ENCODE results near the gene SZT2. TPM values are rescaled to one million over a fixed set of nuclear protein-coding genes. Genes with fewer than 3 reads are reported as not detected.

Gene SZT2
- total RNA-seq, 1 experiment from 2014 or later = 27.9 TPM

DNA sequence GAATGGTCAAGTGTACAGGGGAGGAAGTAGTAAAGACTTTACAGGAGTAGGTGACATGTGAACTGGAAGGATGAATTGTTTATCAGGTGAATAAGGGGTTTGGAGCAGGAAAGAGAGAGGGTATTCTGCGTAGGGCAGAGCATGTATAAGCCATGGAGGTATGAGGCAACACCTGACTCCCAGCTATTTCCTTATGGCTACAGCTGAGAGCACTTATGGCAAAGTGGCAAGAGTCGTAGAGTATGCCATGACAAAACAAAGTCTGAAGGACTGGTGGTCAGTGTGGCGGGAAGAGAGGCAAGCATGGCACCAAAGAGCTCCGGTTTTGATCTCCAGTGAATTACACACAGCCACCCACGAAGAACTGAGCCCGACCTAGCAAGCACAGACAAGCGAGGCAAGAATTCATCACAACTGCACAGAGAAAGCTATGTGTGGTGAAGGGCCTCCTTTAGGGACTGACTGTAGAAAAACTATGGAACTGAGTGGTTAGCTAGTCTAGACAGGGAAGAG is 12.9 kb upstream of the SZT2 start:
- no peak for DNase-seq (ENCODE audit: low spot score)
- Histone ChIP-seq H3K36me3 (ENCODE audit: insufficient read depth, low read length, poor library complexity, severe bottlenecking) (no peaks in the 10 kb centered on the region), H3K4me1 (ENCODE audit: insufficient read depth, low read length, poor library complexity, severe bottlenecking) (no peaks in the 10 kb centered on the region), H3K27ac (ENCODE audit: low read depth, low read length, poor library complexity, severe bottlenecking) (no peak overlapping the region), H3K9me3 (ENCODE audit: low read depth, low read length, poor library complexity, severe bottlenecking) (no peaks in the 10 kb centered on the region), H3K27me3 (replicated peaks; ENCODE audit: insufficient read depth, low read depth, low read length, poor library complexity) (no peaks in the 10 kb centered on the region), H3K4me3 (ENCODE audit: low read depth, low read length, poor library complexity, severe bottlenecking) (no peak overlapping the region)
- no TSS peak for BruUV-seq (replicated peaks)
- ChIA-PET POLR2A (ENCODE audit: low non-redundant PET) (no interaction called here), CTCF (no interaction called here)
- intact Hi-C loops (cut with micrococcal nuclease; ENCODE audit: unreplicated experiment) = no loop called here
- TF ChIP-seq CTCF (conservative IDR thresholded peaks at IDR 0.05; ENCODE audit: low read depth, low read length) (no peak), EZH2 (IDR thresholded peaks at IDR 0.05; ENCODE audit: borderline replicate concordance, low read depth, low read length, poor library complexity, severe bottlenecking) (no peak)

- TF ChIP-seq CTCF (conservative IDR thresholded peaks at IDR 0.05; ENCODE audit: low read depth, low read length) (no peak), EZH2 (IDR thresholded peaks at IDR 0.05; ENCODE audit: borderline replicate concordance, low read depth, low read length, poor library complexity, severe bottlenecking) (no peak)
- peaks cover 10% of the 10 kb centered on the region for H3K4me1 ChIP-seq (ENCODE audit: insufficient read depth, low read length, poor library complexity, severe bottlenecking)
- no peak overlapping the region for H3K4me3 ChIP-seq (ENCODE audit: low read depth, low read length, poor library complexity, severe bottlenecking)
- no peaks in the 10 kb centered on the region for H3K27me3 ChIP-seq (replicated peaks; ENCODE audit: insufficient read depth, low read depth, low read length, poor library complexity)
- intact Hi-C loops (cut with micrococcal nuclease; ENCODE audit: unreplicated experiment) = no loop called here
- DNase-seq (ENCODE audit: low spot score) = no peak
- CTCF ChIA-PET = no interaction called here
- no peaks in the 10 kb centered on the region for H3K9me3 ChIP-seq (ENCODE audit: low read depth, low read length, poor library complexity, severe bottlenecking)
- H3K36me3 ChIP-seq (ENCODE audit: insufficient read depth, low read length, poor library complexity, severe bottlenecking) = peaks cover under 1% of the 10 kb centered on the region
- BruUV-seq (replicated peaks) = no TSS peak
- no peak overlapping the region for H3K27ac ChIP-seq (ENCODE audit: low read depth, low read length, poor library complexity, severe bottlenecking)
- POLR2A ChIA-PET (ENCODE audit: low non-redundant PET) = no interaction called here
Measured at GRCh38 chr1:43377831-43378230, 11.9 kb upstream of the SZT2 start.

- POLR2A ChIA-PET (ENCODE audit: low non-redundant PET) = no interaction called here
- Histone ChIP-seq H3K9me3 (ENCODE audit: low read depth, low read length, poor library complexity, severe bottlenecking) (no peaks in the 10 kb centered on the region), H3K36me3 (ENCODE audit: insufficient read depth, low read length, poor library complexity, severe bottlenecking) (peaks cover 16% of the 10 kb centered on the region), H3K27ac (ENCODE audit: low read depth, low read length, poor library complexity, severe bottlenecking) (no peak overlapping the region), H3K27me3 (replicated peaks; ENCODE audit: insufficient read depth, low read depth, low read length, poor library complexity) (no peaks in the 10 kb centered on the region), H3K4me3 (ENCODE audit: low read depth, low read length, poor library complexity, severe bottlenecking) (no peak overlapping the region), H3K4me1 (ENCODE audit: insufficient read depth, low read length, poor library complexity, severe bottlenecking) (peaks cover 11% of the 10 kb centered on the region)
- intact Hi-C loops (cut with micrococcal nuclease; ENCODE audit: unreplicated experiment) = no loop called here
- CTCF ChIA-PET = no interaction called here
- DNase-seq (ENCODE audit: low spot score) = no peak
- TF ChIP-seq CTCF (conservative IDR thresholded peaks at IDR 0.05; ENCODE audit: low read depth, low read length) (no peak), EZH2 (IDR thresholded peaks at IDR 0.05; ENCODE audit: borderline replicate concordance, low read depth, low read length, poor library complexity, severe bottlenecking) (no peak)
- BruUV-seq (replicated peaks) = no TSS peak
Measured at GRCh38 chr1:43379476-43379875, 10.2 kb upstream of the SZT2 start.
